Panc1 (cell line): ENCODE measurements around the gene EIF2B5. TPM values are rescaled to one million over a fixed set of nuclear protein-coding genes. Genes with fewer than 3 reads are reported as not detected.

Experiments
- ATAC-seq: fragments of 200-7000 bp; cut with Tn5 transposase; 2 replicates; pipeline ENCODE4 v1.9.1; 2020; ENCODE audit warnings: mild to moderate bottlenecking, moderate library complexity
- BruUV-seq: library from RNA; stranded (reverse); fragments of 400-500 nt; replicated peaks from 2 replicates; lab custom pipeline; 2021; lab: Mats Ljungman, UMichigan
- CTCF ChIA-PET: fragments of 300-600 bp; sonication (Branson Sonifier 250); formaldehyde crosslinking; loops from one replicate; lab custom pipeline; 2022; ENCODE audit warnings: antibody characterized with exemption; lab: Charles Lee
- POLR2A ChIA-PET: fragments of 300-600 bp; sonication (Branson Sonifier 250); formaldehyde crosslinking; loops from one replicate; lab custom pipeline; 2022; ENCODE audit warnings: antibody characterized with exemption; lab: Charles Lee
- DNase-seq: peaks from one replicate; pipeline ENCODE4 v3.0.0-alpha.2; 2010; ENCODE audit warnings: low read depth, low spot score
- H3K27ac ChIP-seq: 2 replicates; pipeline ENCODE4 v1.5.1; 2011; ENCODE audit warnings: mild to moderate bottlenecking, low read length, inconsistent platforms
- H3K27me3 ChIP-seq: fragments of 200-500 bp; sonication (Bioruptor generic); 2 replicates; pipeline ENCODE4 v1.6.0; 2014; ENCODE audit warnings: low read length, inconsistent platforms; ENCODE audit not compliant: control insufficient read depth, insufficient read depth
- H3K36me3 ChIP-seq: fragments of 200-500 bp; sonication (Bioruptor generic); 2 replicates; pipeline ENCODE4 v1.5.1; 2014; ENCODE audit warnings: inconsistent platforms, mild to moderate bottlenecking, low read length, moderate library complexity; ENCODE audit not compliant: control insufficient read depth, insufficient read depth
- H3K4me1 ChIP-seq: 2 replicates; pipeline ENCODE4 v1.5.1; 2011; ENCODE audit warnings: inconsistent platforms, mild to moderate bottlenecking, low read length, moderate library complexity; ENCODE audit not compliant: control insufficient read depth, insufficient read depth
- H3K4me3 ChIP-seq, 2 experiments: 2 replicates each; pipeline ENCODE4 v1.5.1; 2011 to 2012; ENCODE audit warnings: low read depth in 2 of 2, low read length in 2 of 2, mild to moderate bottlenecking in 2 of 2, inconsistent platforms in 1 of 2, moderate library complexity in 1 of 2
- H3K9me3 ChIP-seq: fragments of 200-500 bp; sonication (Bioruptor generic); 2 replicates; pipeline ENCODE4 v1.5.1; 2014; ENCODE audit warnings: low read depth, mild to moderate bottlenecking, inconsistent platforms, low read length, moderate library complexity; ENCODE audit not compliant: control insufficient read depth, insufficient read depth
- CTCF ChIP-seq: fragments of 450-650 bp; IDR thresholded peaks from 2 replicates; pipeline ENCODE4 v1.5.1; 2017; ENCODE audit warnings: mild to moderate bottlenecking
- POLR2AphosphoS5 ChIP-seq: IDR thresholded peaks from 2 replicates; pipeline ENCODE4 v1.6.1; 2012; ENCODE audit warnings: mild to moderate bottlenecking, low read depth, low read length, moderate library complexity
- REST ChIP-seq, 2 experiments: IDR thresholded peaks; 2 replicates each; pipeline ENCODE4 v1.6.1; 2011 to 2012; ENCODE audit warnings: low read depth in 2 of 2, control low read depth in 1 of 2, low read length in 1 of 2, mild to moderate bottlenecking in 1 of 2, moderate library complexity in 1 of 2; ENCODE audit not compliant: insufficient read depth in 1 of 2
- SIN3A ChIP-seq: IDR thresholded peaks from 2 replicates; pipeline ENCODE4 v1.6.1; 2012; ENCODE audit warnings: low read depth, mild to moderate bottlenecking, low read length, moderate library complexity, borderline replicate concordance; ENCODE audit not compliant: insufficient read depth
- TCF7L2 ChIP-seq: IDR thresholded peaks from 2 replicates; pipeline ENCODE4 v1.6.1; 2011; ENCODE audit warnings: mild to moderate bottlenecking, low read depth, low read length, inconsistent platforms
- in situ Hi-C: cut with HindIII; loops from 2 replicates; pipeline ENCODE4 v1.10.0; 2016; ENCODE audit warnings: low sequenced_read_pairs, low pct_unique_long_range_greater_than_20kb
- intact Hi-C: fragments of 100-400 bp; cut with micrococcal nuclease; formaldehyde crosslinking; loops from one replicate; pipeline ENCODE4 v1.10.0; 2022; ENCODE audit not compliant: unreplicated experiment
- total RNA-seq: library from RNA; stranded (reverse); gene quantifications from one replicate; pipeline ENCODE4 v1.2.1, GENCODE V29; 2021; ENCODE audit not compliant: unreplicated experiment

The EIF2B5 gene
- total RNA-seq, 1 experiment from 2014 or later: 60.2 TPM

- intact Hi-C loops (no loop called here), in situ Hi-C loops (no loop called here)
- POLR2A ChIA-PET: interaction anchor here (0.5 kb wide), 1 partner anchor 48 kb away, joined by 3 read pairs; no protein-coding TSS in a partner anchor
- Histone ChIP-seq H3K36me3 (peaks cover 5% of the 10 kb centered on the region; the same call in 1 of the 2 replicates), H3K27ac (peak overlapping the region; percentile 88), H3K4me3 (peak overlapping the region; percentile 88 to 93), H3K9me3 (no peaks in the 10 kb centered on the region), H3K27me3 (no peaks in the 10 kb centered on the region), H3K4me1 (peaks cover 17% of the 10 kb centered on the region)
- no peak for ATAC-seq
- TF ChIP-seq TCF7L2: no peak
- TF ChIP-seq SIN3A: no peak
- no peak for TF ChIP-seq REST (IDR thresholded peaks at IDR 0.05; ENCODE audit: insufficient read depth in 1 of 2, low read depth in 2 of 2, low read length in 1 of 2)
- no peak for TF ChIP-seq CTCF
- no peak for TF ChIP-seq POLR2AphosphoS5
- no peak for DNase-seq
- CTCF ChIA-PET: no interaction called here
- no TSS peak for BruUV-seq
These were observed 22.0 kb downstream of the EIF2B5 start for GRCh38 chr3:184157206-184157605.

- ChIA-PET CTCF (interaction anchor here (0.7 kb wide), 2 partner anchors 259 to 1714 kb away, joined by 5 to 6 read pairs; no protein-coding TSS in a partner anchor), POLR2A (interaction anchor here (0.6 kb wide), 1 partner anchor 51 kb away, joined by 4 read pairs; no protein-coding TSS in a partner anchor)
- no peak for TF ChIP-seq TCF7L2
- TF ChIP-seq SIN3A: no peak
- TF ChIP-seq CTCF: no peak
- TF ChIP-seq POLR2AphosphoS5: no peak
- TF ChIP-seq REST (IDR thresholded peaks at IDR 0.05; ENCODE audit: insufficient read depth in 1 of 2, low read depth in 2 of 2, low read length in 1 of 2): no peak
- Histone ChIP-seq H3K4me3 (no peak overlapping the region), H3K4me1 (peaks cover 15% of the 10 kb centered on the region), H3K27ac (no peak overlapping the region), H3K36me3 (peaks cover 5% of the 10 kb centered on the region; the same call in 1 of the 2 replicates), H3K27me3 (no peaks in the 10 kb centered on the region), H3K9me3 (no peaks in the 10 kb centered on the region)
- no peak for DNase-seq
- no peak for ATAC-seq
- in situ Hi-C loops (no loop called here), intact Hi-C loops (no loop called here)
- BruUV-seq: no TSS peak
These were observed 23.2 kb downstream of the EIF2B5 start for GRCh38 chr3:184158404-184158803.
